ENCODE results near the gene BMERB1.

BMERB1 gene

DNA sequence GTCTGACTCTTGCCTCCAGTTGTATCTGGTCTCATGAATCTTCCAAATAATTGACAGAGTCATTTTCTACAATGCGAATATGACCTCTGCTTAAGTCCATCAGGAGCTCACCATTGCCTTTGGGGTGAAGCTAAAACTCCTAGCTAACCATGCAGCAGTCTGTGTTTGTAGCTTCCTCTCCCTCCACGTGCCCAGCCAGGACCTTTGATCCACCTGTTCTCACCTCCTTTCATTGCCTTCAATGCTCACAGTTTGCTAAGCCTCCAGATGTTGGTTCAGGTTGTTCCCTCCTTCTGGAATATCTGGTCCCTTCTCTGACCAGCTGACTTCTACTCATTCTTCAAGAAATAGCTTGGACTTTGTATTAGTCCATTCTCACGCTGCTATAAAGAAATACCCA lies 23.0 kb downstream of the BMERB1 start:
- Histone ChIP-seq H3K4me3 (ENCODE audit: low read length in 2 of 2) (no peak overlapping the region), H3K27ac (replicated peaks; ENCODE audit: low read length) (no peak overlapping the region), H3K36me3 (replicated peaks in 1 of 2; ENCODE audit: control insufficient read depth in 2 of 2, insufficient read depth in 2 of 2, low read length in 2 of 2) (peaks cover 0 to 3% of the 10 kb centered on the region in 2 donors), H2AK5ac (ENCODE audit: low read depth, low read length) (no peak overlapping the region), H3K9ac (ENCODE audit: low read depth, low read length, poor library complexity) (no peak overlapping the region), H4K8ac (ENCODE audit: low read depth, low read length) (no peak overlapping the region), H3K23ac (ENCODE audit: low read depth, low read length, poor library complexity) (no peak overlapping the region), H2AFZ (ENCODE audit: low read length) (no peak overlapping the region), H2BK12ac (ENCODE audit: low read length) (no peak overlapping the region), H4K91ac (ENCODE audit: low read depth, low read length, poor library complexity) (no peak overlapping the region), H3K18ac (ENCODE audit: low read length) (no peak overlapping the region), H3K4me1 (ENCODE audit: control insufficient read depth in 2 of 2, insufficient read depth in 1 of 2, low read depth in 1 of 2, low read length in 2 of 2) (no peaks in the 10 kb centered on the region), H2BK15ac (ENCODE audit: low read length) (no peak overlapping the region), H3K79me1 (ENCODE audit: low read depth, low read length) (peaks cover 2% of the 10 kb centered on the region), H2BK120ac (ENCODE audit: low read depth, low read length) (no peak overlapping the region), H3K14ac (ENCODE audit: low read length) (no peak overlapping the region), H3K27me3 (ENCODE audit: control insufficient read depth in 3 of 3, insufficient read depth in 3 of 3, low read depth in 1 of 3, low read length in 3 of 3) (peaks cover 0 to 2% (median 0%) of the 10 kb centered on the region in 3 experiments), H3K9me3 (replicated peaks in 1 of 2; ENCODE audit: control insufficient read depth in 2 of 2, insufficient read depth in 1 of 2, low read depth in 1 of 2, low read length in 2 of 2) (no peaks in the 10 kb centered on the region), H2BK5ac (ENCODE audit: low read length) (no peak overlapping the region), H3K4ac (ENCODE audit: low read length) (no peak overlapping the region), H3K4me2 (ENCODE audit: insufficient read depth, low read length, poor library complexity, severe bottlenecking) (no peak overlapping the region)
- no peak for DNase-seq (ENCODE audit: low spot score)
- no CpG with 5 or more reads among the region's 3 CpGs for WGBS, 2 donors (ENCODE audit: extremely low coverage in 2 of 2, insufficient read length in 2 of 2, insufficient replicate concordance in 1 of 2)

DNA sequence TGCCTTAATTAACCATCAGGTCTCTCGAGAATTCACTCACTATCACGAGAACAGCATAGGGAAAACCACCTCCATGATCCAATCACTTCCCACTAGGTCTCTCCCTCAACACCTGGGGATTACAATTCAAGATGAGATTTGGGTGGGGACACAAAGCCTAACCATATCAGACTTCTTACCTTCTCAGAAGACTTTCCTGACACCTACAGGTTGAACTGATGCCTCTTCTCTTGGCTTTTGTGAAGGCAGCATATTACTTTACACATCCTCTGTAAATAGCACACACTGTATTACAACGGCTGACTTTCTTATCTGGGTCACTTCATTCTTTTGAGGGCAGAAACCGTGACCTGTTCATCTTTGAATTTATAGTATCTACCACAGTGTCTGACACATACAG lies 23.6 kb downstream of the BMERB1 start:
- no peak overlapping the region for H4K91ac ChIP-seq (ENCODE audit: low read depth, low read length, poor library complexity)
- no peak overlapping the region for H3K9ac ChIP-seq (ENCODE audit: low read depth, low read length, poor library complexity)
- no peak overlapping the region for H4K8ac ChIP-seq (ENCODE audit: low read depth, low read length)
- H3K4me2 ChIP-seq (ENCODE audit: insufficient read depth, low read length, poor library complexity, severe bottlenecking), result no peak overlapping the region
- no peak overlapping the region for H2BK15ac ChIP-seq (ENCODE audit: low read length)
- H3K18ac ChIP-seq (ENCODE audit: low read length), result no peak overlapping the region
- H2BK12ac ChIP-seq (ENCODE audit: low read length), result no peak overlapping the region
- no peak overlapping the region for H2AK5ac ChIP-seq (ENCODE audit: low read depth, low read length)
- no peak overlapping the region for H3K23ac ChIP-seq (ENCODE audit: low read depth, low read length, poor library complexity)
- no peak for DNase-seq (ENCODE audit: low spot score)
- H3K4ac ChIP-seq (ENCODE audit: low read length), result no peak overlapping the region
- no peak overlapping the region for H2AFZ ChIP-seq (ENCODE audit: low read length)
- no peaks in the 10 kb centered on the region for H3K9me3 ChIP-seq (replicated peaks in 1 of 2; ENCODE audit: control insufficient read depth in 2 of 2, insufficient read depth in 1 of 2, low read depth in 1 of 2, low read length in 2 of 2)
- H2BK5ac ChIP-seq (ENCODE audit: low read length), result no peak overlapping the region
- H3K4me1 ChIP-seq (ENCODE audit: control insufficient read depth in 2 of 2, insufficient read depth in 1 of 2, low read depth in 1 of 2, low read length in 2 of 2), result no peaks in the 10 kb centered on the region
- no peak overlapping the region for H3K27ac ChIP-seq (replicated peaks; ENCODE audit: low read length)
- no peak overlapping the region for H3K4me3 ChIP-seq (ENCODE audit: low read length in 2 of 2)
- peaks cover 0 to 3% of the 10 kb centered on the region in 2 donors for H3K36me3 ChIP-seq (replicated peaks in 1 of 2; ENCODE audit: control insufficient read depth in 2 of 2, insufficient read depth in 2 of 2, low read length in 2 of 2)
- peaks cover 2% of the 10 kb centered on the region for H3K79me1 ChIP-seq (ENCODE audit: low read depth, low read length)
- no peaks in the 10 kb centered on the region for H3K27me3 ChIP-seq (ENCODE audit: control insufficient read depth in 3 of 3, insufficient read depth in 3 of 3, low read depth in 1 of 3, low read length in 3 of 3)
- H3K14ac ChIP-seq (ENCODE audit: low read length), result no peak overlapping the region
- WGBS, 2 donors (ENCODE audit: extremely low coverage in 2 of 2, insufficient read length in 2 of 2, insufficient replicate concordance in 1 of 2), result no CpG with 5 or more reads among the region's 4 CpGs
- H2BK120ac ChIP-seq (ENCODE audit: low read depth, low read length), result no peak overlapping the region

DNA sequence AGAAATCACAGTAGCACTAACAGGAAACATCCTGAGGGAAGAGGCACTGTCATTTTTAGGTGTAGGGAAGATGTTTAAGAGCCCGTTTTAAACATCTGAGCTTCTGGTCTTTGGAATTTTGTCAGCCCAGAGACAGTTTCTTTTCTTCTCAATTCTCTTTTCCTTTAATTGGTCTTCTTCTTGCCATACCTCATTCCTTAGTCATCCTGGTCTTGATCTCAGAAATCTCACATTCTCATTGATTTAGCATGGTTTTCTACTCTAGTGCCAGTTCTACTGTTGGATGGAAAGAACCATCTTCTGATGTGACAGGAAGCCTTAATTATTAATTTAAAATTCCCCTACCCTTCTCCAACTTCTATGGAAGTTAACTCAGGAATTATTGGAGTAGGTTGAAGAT lies 25.4 kb downstream of the BMERB1 start:
- Histone ChIP-seq H3K9me3 (replicated peaks in 1 of 2; ENCODE audit: control insufficient read depth in 2 of 2, insufficient read depth in 1 of 2, low read depth in 1 of 2, low read length in 2 of 2) (no peaks in the 10 kb centered on the region), H2BK15ac (ENCODE audit: low read length) (no peak overlapping the region), H3K27ac (replicated peaks; ENCODE audit: low read length) (no peak overlapping the region), H2BK12ac (ENCODE audit: low read length) (no peak overlapping the region), H3K14ac (ENCODE audit: low read length) (no peak overlapping the region), H3K18ac (ENCODE audit: low read length) (no peak overlapping the region), H3K36me3 (replicated peaks in 1 of 2; ENCODE audit: control insufficient read depth in 2 of 2, insufficient read depth in 2 of 2, low read length in 2 of 2) (peaks cover 0 to 3% of the 10 kb centered on the region in 2 donors), H2AFZ (ENCODE audit: low read length) (no peak overlapping the region), H3K4ac (ENCODE audit: low read length) (no peak overlapping the region), H3K79me1 (ENCODE audit: low read depth, low read length) (peaks cover 2% of the 10 kb centered on the region), H3K4me2 (ENCODE audit: insufficient read depth, low read length, poor library complexity, severe bottlenecking) (no peak overlapping the region), H3K9ac (ENCODE audit: low read depth, low read length, poor library complexity) (no peak overlapping the region), H3K4me1 (ENCODE audit: control insufficient read depth in 2 of 2, insufficient read depth in 1 of 2, low read depth in 1 of 2, low read length in 2 of 2) (no peaks in the 10 kb centered on the region), H2AK5ac (ENCODE audit: low read depth, low read length) (no peak overlapping the region), H4K91ac (ENCODE audit: low read depth, low read length, poor library complexity) (no peak overlapping the region), H4K8ac (ENCODE audit: low read depth, low read length) (no peak overlapping the region), H2BK5ac (ENCODE audit: low read length) (no peak overlapping the region), H3K27me3 (ENCODE audit: control insufficient read depth in 3 of 3, insufficient read depth in 3 of 3, low read depth in 1 of 3, low read length in 3 of 3) (no peaks in the 10 kb centered on the region), H3K23ac (ENCODE audit: low read depth, low read length, poor library complexity) (no peak overlapping the region), H3K4me3 (ENCODE audit: low read length in 2 of 2) (no peak overlapping the region), H2BK120ac (ENCODE audit: low read depth, low read length) (no peak overlapping the region)
- WGBS, 2 donors (ENCODE audit: extremely low coverage in 2 of 2, insufficient read length in 2 of 2, insufficient replicate concordance in 1 of 2), result no CpG with 5 or more reads among the region's 1 CpG
- DNase-seq (ENCODE audit: low spot score), result no peak

DNA sequence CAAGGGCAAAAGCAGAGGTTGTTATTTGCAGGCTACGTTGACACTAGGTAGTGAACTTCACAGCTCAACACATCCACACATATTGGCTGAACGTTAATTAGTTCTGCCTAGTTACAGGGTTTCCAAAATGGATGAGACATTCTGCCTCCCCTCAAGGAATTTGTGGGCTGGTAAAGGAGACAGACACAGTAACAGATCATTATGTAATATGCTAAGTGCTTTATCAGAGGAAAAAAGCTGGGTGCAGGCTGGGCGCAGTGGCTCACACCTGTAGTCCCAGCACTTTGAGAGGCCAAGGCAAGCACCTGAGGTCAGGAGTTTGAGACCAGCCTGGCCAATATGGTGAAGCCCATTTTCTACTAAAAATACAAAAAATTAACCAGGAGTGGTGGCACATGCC lies 26.2 kb downstream of the BMERB1 start:
- no peak overlapping the region for H3K4me3 ChIP-seq (ENCODE audit: low read length in 2 of 2)
- H2AK5ac ChIP-seq (ENCODE audit: low read depth, low read length), result no peak overlapping the region
- H2BK15ac ChIP-seq (ENCODE audit: low read length), result no peak overlapping the region
- H3K79me1 ChIP-seq (ENCODE audit: low read depth, low read length), result peaks cover 2% of the 10 kb centered on the region
- no peaks in the 10 kb centered on the region for H3K27me3 ChIP-seq (ENCODE audit: control insufficient read depth in 3 of 3, insufficient read depth in 3 of 3, low read depth in 1 of 3, low read length in 3 of 3)
- H3K4ac ChIP-seq (ENCODE audit: low read length), result no peak overlapping the region
- H3K14ac ChIP-seq (ENCODE audit: low read length), result no peak overlapping the region
- WGBS, 2 donors (ENCODE audit: extremely low coverage in 2 of 2, insufficient read length in 2 of 2, insufficient replicate concordance in 1 of 2), result no CpG with 5 or more reads among the region's 3 CpGs
- H3K36me3 ChIP-seq (replicated peaks in 1 of 2; ENCODE audit: control insufficient read depth in 2 of 2, insufficient read depth in 2 of 2, low read length in 2 of 2), result peaks cover 0 to 3% of the 10 kb centered on the region in 2 donors
- H2BK5ac ChIP-seq (ENCODE audit: low read length), result no peak overlapping the region
- no peaks in the 10 kb centered on the region for H3K9me3 ChIP-seq (replicated peaks in 1 of 2; ENCODE audit: control insufficient read depth in 2 of 2, insufficient read depth in 1 of 2, low read depth in 1 of 2, low read length in 2 of 2)
- H3K23ac ChIP-seq (ENCODE audit: low read depth, low read length, poor library complexity), result no peak overlapping the region
- H2BK12ac ChIP-seq (ENCODE audit: low read length), result no peak overlapping the region
- no peak overlapping the region for H3K4me2 ChIP-seq (ENCODE audit: insufficient read depth, low read length, poor library complexity, severe bottlenecking)
- H4K91ac ChIP-seq (ENCODE audit: low read depth, low read length, poor library complexity), result no peak overlapping the region
- DNase-seq (ENCODE audit: low spot score), result no peak
- H3K18ac ChIP-seq (ENCODE audit: low read length), result no peak overlapping the region
- H3K27ac ChIP-seq (replicated peaks; ENCODE audit: low read length), result no peak overlapping the region
- no peaks in the 10 kb centered on the region for H3K4me1 ChIP-seq (ENCODE audit: control insufficient read depth in 2 of 2, insufficient read depth in 1 of 2, low read depth in 1 of 2, low read length in 2 of 2)
- H3K9ac ChIP-seq (ENCODE audit: low read depth, low read length, poor library complexity), result no peak overlapping the region
- no peak overlapping the region for H2BK120ac ChIP-seq (ENCODE audit: low read depth, low read length)
- no peak overlapping the region for H2AFZ ChIP-seq (ENCODE audit: low read length)
- no peak overlapping the region for H4K8ac ChIP-seq (ENCODE audit: low read depth, low read length)

Measured in neuronal stem cell (in vitro differentiated cells).